ENCODE results near the gene KRTAP22-1. TPM values are rescaled to one million over a fixed set of nuclear protein-coding genes. Genes with fewer than 3 reads are reported as not detected.

The KRTAP22-1 gene
- total and polyA plus RNA-seq, 9 donors: not detected

DNA sequence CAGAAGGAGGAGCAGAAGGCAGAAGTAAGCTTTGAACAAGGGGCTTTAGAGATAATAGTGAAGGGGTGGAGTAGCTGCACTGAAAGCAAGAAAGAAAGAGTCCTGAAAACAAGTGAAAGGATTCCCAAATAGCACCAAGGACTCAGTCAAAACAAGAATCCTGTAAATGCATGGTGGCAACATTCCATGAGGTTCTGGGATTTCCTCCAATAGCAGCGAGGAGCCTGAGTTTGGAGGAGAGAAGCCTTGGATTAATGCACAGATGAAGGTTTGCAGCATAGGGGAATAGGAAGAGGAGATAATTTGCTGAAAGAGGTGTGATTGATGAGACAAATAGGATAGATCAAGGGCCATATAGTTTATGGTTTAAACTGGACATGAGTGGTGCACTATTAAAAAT is 21.5 kb upstream of the KRTAP22-1 start:
- intact Hi-C loops (cut with DNase I): no loop called here
- no peaks in the 10 kb centered on the region for H3K4me1 ChIP-seq (ENCODE audit: insufficient read depth)
- H3K4me3 ChIP-seq: no peak overlapping the region
- WGBS, 3 donors: 2 to 8% (median 5%) methylated on average over 1 of the region's 1 CpG
- no peaks in the 10 kb centered on the region for H3K27me3 ChIP-seq
- TF ChIP-seq, protein P1, sequence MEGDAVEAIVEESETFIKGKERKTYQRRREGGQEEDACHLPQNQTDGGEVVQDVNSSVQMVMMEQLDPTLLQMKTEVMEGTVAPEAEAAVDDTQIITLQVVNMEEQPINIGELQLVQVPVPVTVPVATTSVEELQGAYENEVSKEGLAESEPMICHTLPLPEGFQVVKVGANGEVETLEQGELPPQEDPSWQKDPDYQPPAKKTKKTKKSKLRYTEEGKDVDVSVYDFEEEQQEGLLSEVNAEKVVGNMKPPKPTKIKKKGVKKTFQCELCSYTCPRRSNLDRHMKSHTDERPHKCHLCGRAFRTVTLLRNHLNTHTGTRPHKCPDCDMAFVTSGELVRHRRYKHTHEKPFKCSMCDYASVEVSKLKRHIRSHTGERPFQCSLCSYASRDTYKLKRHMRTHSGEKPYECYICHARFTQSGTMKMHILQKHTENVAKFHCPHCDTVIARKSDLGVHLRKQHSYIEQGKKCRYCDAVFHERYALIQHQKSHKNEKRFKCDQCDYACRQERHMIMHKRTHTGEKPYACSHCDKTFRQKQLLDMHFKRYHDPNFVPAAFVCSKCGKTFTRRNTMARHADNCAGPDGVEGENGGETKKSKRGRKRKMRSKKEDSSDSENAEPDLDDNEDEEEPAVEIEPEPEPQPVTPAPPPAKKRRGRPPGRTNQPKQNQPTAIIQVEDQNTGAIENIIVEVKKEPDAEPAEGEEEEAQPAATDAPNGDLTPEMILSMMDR (IDR thresholded peaks at IDR 0.05): no peak
- TF ChIP-seq EP300 (IDR thresholded peaks at IDR 0.05) (no peak), POLR2A (IDR thresholded peaks at IDR 0.05) (no peak)
- no peaks in the 10 kb centered on the region for H3K36me3 ChIP-seq
- no peak for DNase-seq
- H3K9me3 ChIP-seq: no peaks in the 10 kb centered on the region
- no peak overlapping the region for H3K27ac ChIP-seq

DNA sequence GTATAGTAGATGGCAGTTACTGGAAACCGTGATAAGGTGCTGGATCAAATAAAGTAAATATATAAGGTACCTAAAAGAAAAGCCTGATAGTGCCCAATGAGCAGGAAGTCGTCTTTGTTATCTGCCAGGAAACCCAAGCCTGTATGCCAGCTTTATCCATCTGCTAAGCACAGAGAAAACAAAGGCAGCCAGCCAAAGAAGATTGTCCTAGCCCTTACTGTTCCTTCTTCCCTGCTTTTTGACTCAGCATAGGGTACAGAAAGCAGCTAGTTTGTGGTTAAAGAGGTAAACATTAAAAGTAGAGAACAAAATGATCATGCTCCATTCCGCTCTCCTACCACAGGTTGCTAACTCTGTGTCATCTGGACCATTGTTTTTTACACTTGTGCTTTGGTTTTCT is 20.8 kb upstream of the KRTAP22-1 start:
- WGBS, 3 donors: 54 to 66% (median 55%) methylated on average over 3 of the region's 3 CpGs
- H3K9me3 ChIP-seq: no peaks in the 10 kb centered on the region
- H3K27me3 ChIP-seq: no peaks in the 10 kb centered on the region
- H3K36me3 ChIP-seq: no peaks in the 10 kb centered on the region
- intact Hi-C loops (cut with DNase I): no loop called here
- H3K27ac ChIP-seq: no peak overlapping the region
- H3K4me1 ChIP-seq (ENCODE audit: insufficient read depth): no peaks in the 10 kb centered on the region
- TF ChIP-seq, protein P1 (IDR thresholded peaks at IDR 0.05): no peak
- TF ChIP-seq POLR2A (IDR thresholded peaks at IDR 0.05) (no peak), EP300 (IDR thresholded peaks at IDR 0.05) (no peak)
- DNase-seq: no peak
- no peak overlapping the region for H3K4me3 ChIP-seq

DNA sequence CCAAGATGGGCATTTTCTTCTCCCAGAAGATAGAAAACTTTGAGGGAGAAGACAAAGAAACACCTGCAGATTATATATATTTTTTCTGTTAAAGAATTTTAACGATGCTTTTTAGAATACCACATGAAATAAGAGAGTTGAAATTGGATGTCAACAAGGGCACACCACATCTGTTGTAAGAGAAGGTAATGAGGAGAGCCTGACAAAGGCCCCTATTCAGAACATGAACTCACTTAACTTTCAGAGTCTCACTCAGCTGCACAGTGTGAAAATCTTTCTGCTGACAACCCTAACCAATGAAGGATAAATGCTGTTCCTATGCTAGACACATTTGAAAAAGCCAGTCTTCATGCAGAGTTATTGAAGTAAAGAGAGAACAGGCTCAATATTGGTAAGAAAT is 18.0 kb upstream of the KRTAP22-1 start:
- WGBS, 3 donors: 12 to 19% (median 13%) methylated on average over 1 of the region's 1 CpG
- no peak overlapping the region for H3K27ac ChIP-seq

DNA sequence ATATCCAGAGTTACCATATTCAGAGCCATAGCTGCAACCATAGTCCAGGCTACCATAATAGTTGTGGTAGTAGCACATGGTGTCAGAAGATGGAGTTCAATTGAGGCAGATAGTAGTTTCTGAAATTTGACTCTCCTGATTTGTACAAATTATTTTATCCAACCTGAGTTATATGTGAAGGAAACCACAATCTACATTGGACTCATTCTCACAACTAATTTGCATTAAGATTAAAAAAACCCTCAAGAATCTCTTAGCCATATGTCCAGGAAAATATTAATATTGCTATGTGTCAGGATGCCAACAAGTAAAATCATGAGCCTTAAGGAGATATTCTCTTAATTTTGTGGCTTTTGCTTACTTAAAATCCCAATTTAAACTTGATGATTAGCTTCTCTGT is 10.6 kb upstream of the KRTAP22-1 start, which contains the start of gene KRTAP22-2:
Gene KRTAP22-2 (minus strand): TSS at position 101 of the 400 bp plus-strand sequence.
- DNase-seq: no peak
- H3K27me3 ChIP-seq: no peaks in the 10 kb centered on the region
- no peak within 1 kb of the TSS for H3K27ac ChIP-seq
- TF ChIP-seq POLR2A (IDR thresholded peaks at IDR 0.05): no peak
- no peak for TF ChIP-seq EP300 (IDR thresholded peaks at IDR 0.05)
- TF ChIP-seq, protein P1 (IDR thresholded peaks at IDR 0.05): no peak
- no peaks in the 10 kb centered on the region for H3K9me3 ChIP-seq
- H3K36me3 ChIP-seq: no peaks in the 10 kb centered on the region
- H3K4me1 ChIP-seq (ENCODE audit: insufficient read depth): no peaks in the 10 kb centered on the region
- H3K4me3 ChIP-seq: no peak within 1 kb of the TSS
- intact Hi-C loops (cut with DNase I): no loop called here

More for the DNA sequence above, 18.0 kb upstream of the KRTAP22-1 start:
- DNase-seq: no peak
- Histone ChIP-seq H3K36me3 (no peaks in the 10 kb centered on the region), H3K4me3 (no peak overlapping the region), H3K9me3 (no peaks in the 10 kb centered on the region), H3K27me3 (no peaks in the 10 kb centered on the region), H3K4me1 (ENCODE audit: insufficient read depth) (no peaks in the 10 kb centered on the region)
- intact Hi-C loops (cut with DNase I): no loop called here
- TF ChIP-seq POLR2A (IDR thresholded peaks at IDR 0.05) (no peak), EP300 (IDR thresholded peaks at IDR 0.05) (no peak)
- TF ChIP-seq, protein P1 (IDR thresholded peaks at IDR 0.05): no peak
